OCI-LY7 (cell line): ENCODE results near the gene FHIT. TPM values are rescaled to one million over a fixed set of nuclear protein-coding genes. Genes with fewer than 3 reads are reported as not detected.

Source experiments
- BruUV-seq: library from RNA; stranded (reverse); fragments of 400-500 nt; replicated peaks from 2 replicates; lab custom pipeline; 2021; lab: Mats Ljungman, UMichigan
- CTCF ChIA-PET: fragments of 300-600 bp; sonication (Branson Sonifier 250); formaldehyde crosslinking; loops from one replicate; lab custom pipeline; 2022; ENCODE audit warnings: antibody characterized with exemption; ENCODE audit not compliant: unreplicated experiment; lab: Charles Lee
- POLR2A ChIA-PET: fragments of 300-600 bp; sonication (Branson Sonifier 250); formaldehyde crosslinking; loops from one replicate; lab custom pipeline; 2022; ENCODE audit warnings: antibody characterized with exemption; lab: Charles Lee
- DNase-seq: peaks from one replicate; pipeline ENCODE4 v3.0.0-alpha.2; 2015; ENCODE audit warnings: low spot score
- H2AFZ ChIP-seq: fragments of 200-600 bp; sonication (generic), shearing (Covaris generic); 2 replicates; pipeline ENCODE4 v1.6.1; 2014; ENCODE audit warnings: mild to moderate bottlenecking, antibody characterized with exemption, low read length, moderate library complexity
- H3K27ac ChIP-seq: fragments of 200-600 bp; sonication (generic); 2 replicates; pipeline ENCODE4 v1.5.1; 2014; ENCODE audit warnings: mixed run types, low read depth, mild to moderate bottlenecking, moderate library complexity, low read length, inconsistent platforms; ENCODE audit not compliant: poor library complexity, severe bottlenecking
- H3K36me3 ChIP-seq: fragments of 200-600 bp; sonication (generic); 2 replicates; pipeline ENCODE4 v1.6.1; 2014; ENCODE audit warnings: mild to moderate bottlenecking, antibody characterized with exemption, low read length, moderate library complexity, mixed read lengths; ENCODE audit not compliant: insufficient read depth
- H3K4me1 ChIP-seq: fragments of 200-600 bp; sonication (generic); 2 replicates; pipeline ENCODE4 v1.5.1; 2014; ENCODE audit warnings: mild to moderate bottlenecking, low read length; ENCODE audit not compliant: insufficient read depth, poor library complexity, severe bottlenecking
- H3K4me2 ChIP-seq: fragments of 200-600 bp; sonication (generic); 2 replicates; pipeline ENCODE4 v1.6.1; 2014; ENCODE audit warnings: mild to moderate bottlenecking, low read length
- H3K4me3 ChIP-seq: fragments of 200-600 bp; sonication (generic); 2 replicates; pipeline ENCODE4 v1.5.1; 2014; ENCODE audit warnings: mild to moderate bottlenecking, low read depth, low read length; ENCODE audit not compliant: poor library complexity, severe bottlenecking
- H3K79me2 ChIP-seq: fragments of 200-600 bp; sonication (generic); 2 replicates; pipeline ENCODE4 v1.6.1; 2016; ENCODE audit warnings: low read depth, mild to moderate bottlenecking, low read length, moderate library complexity, mixed read lengths; ENCODE audit not compliant: insufficient read depth
- H3K9me2 ChIP-seq: fragments of 200-600 bp; sonication (generic); 2 replicates; pipeline ENCODE4 v1.6.1; 2016; ENCODE audit warnings: mild to moderate bottlenecking, low read length, mixed read lengths; ENCODE audit not compliant: insufficient read depth
- H3K9me3 ChIP-seq: fragments of 200-600 bp; sonication (generic); 2 replicates; pipeline ENCODE4 v1.6.1; 2014; ENCODE audit warnings: mild to moderate bottlenecking, mixed run types, low read length, mixed read lengths
- H4K20me1 ChIP-seq: fragments of 200-600 bp; sonication (generic); 2 replicates; pipeline ENCODE4 v1.6.1; 2014; ENCODE audit warnings: mild to moderate bottlenecking, antibody characterized with exemption, low read length, moderate library complexity, mixed read lengths; ENCODE audit not compliant: insufficient read depth
- EZH2phosphoT487 ChIP-seq: fragments of 200-600 bp; sonication (generic); IDR thresholded peaks from 2 replicates; pipeline ENCODE4 v1.6.1; 2018; ENCODE audit warnings: low read depth, borderline replicate concordance, mild to moderate bottlenecking, mixed run types, antibody characterized with exemption, low read length, moderate library complexity, mixed read lengths
- intact Hi-C: fragments of 100-400 bp; cut with micrococcal nuclease; formaldehyde crosslinking; loops from one replicate; pipeline ENCODE4 v1.10.0; 2022; ENCODE audit not compliant: unreplicated experiment
- total RNA-seq, 2 experiments: library from RNA; depleted of rRNA in 1 of 2; stranded (reverse); fragments of >200 nt in 1 of 2; shearing (Covaris generic) in 1 of 2; gene quantifications; 2 replicates each; pipeline ENCODE4 v1.2.3, GENCODE V29; 2014 to 2022
- TF ChIP-seq, protein P1 (sequence below): fragments of 200-600 bp; sonication (generic); conservative IDR thresholded peaks from 2 replicates; pipeline ENCODE4 v1.5.1; 2014; ENCODE audit warnings: mild to moderate bottlenecking, antibody characterized with exemption, low read length, moderate library complexity, mixed read lengths

Gene FHIT
- total RNA-seq, 2 experiments from 2014 or later = 5.0 to 10.9 TPM

- H2AFZ ChIP-seq = no peak overlapping the region
- intact Hi-C loops = no loop called here
- H3K4me1 ChIP-seq = no peaks in the 10 kb centered on the region
- no peak for DNase-seq
- no peaks in the 10 kb centered on the region for H3K79me2 ChIP-seq
- no TSS peak for BruUV-seq
- H3K27ac ChIP-seq = no peak overlapping the region
- POLR2A ChIA-PET = no interaction called here
- no peaks in the 10 kb centered on the region for H3K36me3 ChIP-seq
- H4K20me1 ChIP-seq = no peaks in the 10 kb centered on the region
- no peak overlapping the region for H3K4me2 ChIP-seq
- H3K9me3 ChIP-seq = no peaks in the 10 kb centered on the region
- H3K9me2 ChIP-seq = no peaks in the 10 kb centered on the region
- TF ChIP-seq, protein P1, sequence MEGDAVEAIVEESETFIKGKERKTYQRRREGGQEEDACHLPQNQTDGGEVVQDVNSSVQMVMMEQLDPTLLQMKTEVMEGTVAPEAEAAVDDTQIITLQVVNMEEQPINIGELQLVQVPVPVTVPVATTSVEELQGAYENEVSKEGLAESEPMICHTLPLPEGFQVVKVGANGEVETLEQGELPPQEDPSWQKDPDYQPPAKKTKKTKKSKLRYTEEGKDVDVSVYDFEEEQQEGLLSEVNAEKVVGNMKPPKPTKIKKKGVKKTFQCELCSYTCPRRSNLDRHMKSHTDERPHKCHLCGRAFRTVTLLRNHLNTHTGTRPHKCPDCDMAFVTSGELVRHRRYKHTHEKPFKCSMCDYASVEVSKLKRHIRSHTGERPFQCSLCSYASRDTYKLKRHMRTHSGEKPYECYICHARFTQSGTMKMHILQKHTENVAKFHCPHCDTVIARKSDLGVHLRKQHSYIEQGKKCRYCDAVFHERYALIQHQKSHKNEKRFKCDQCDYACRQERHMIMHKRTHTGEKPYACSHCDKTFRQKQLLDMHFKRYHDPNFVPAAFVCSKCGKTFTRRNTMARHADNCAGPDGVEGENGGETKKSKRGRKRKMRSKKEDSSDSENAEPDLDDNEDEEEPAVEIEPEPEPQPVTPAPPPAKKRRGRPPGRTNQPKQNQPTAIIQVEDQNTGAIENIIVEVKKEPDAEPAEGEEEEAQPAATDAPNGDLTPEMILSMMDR = no peak
- no peak for TF ChIP-seq EZH2phosphoT487
- no peak overlapping the region for H3K4me3 ChIP-seq
- CTCF ChIA-PET = no interaction called here
Observed at GRCh38 chr3:60281970-60282369, 969.3 kb downstream of the FHIT start.

DNA sequence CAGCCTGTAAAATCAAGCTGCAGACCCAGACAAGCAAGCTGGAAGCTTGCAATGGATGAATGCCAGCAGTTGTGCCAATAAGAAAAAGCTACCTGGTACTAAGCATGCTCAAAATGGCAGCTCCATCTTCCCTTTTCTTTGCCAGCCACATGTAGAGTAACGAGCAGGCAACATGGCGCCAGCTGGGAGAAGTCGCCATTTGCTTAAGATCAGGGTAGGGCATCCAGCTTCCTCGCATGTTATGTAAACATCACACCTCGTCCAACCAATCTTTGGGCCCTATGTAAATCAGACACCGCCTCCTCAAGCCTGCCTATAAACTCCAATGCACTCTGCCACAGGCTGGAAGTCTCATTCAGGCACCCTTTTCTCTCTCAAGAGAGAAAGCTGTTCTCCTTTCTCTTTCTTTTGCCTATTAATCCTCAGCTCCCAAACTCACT, 973.9 kb downstream of the FHIT start:
- Histone ChIP-seq H4K20me1 (no peaks in the 10 kb centered on the region), H3K36me3 (no peaks in the 10 kb centered on the region), H2AFZ (no peak overlapping the region), H3K4me2 (no peak overlapping the region), H3K27ac (no peak overlapping the region), H3K4me3 (no peak overlapping the region), H3K79me2 (no peaks in the 10 kb centered on the region), H3K9me2 (no peaks in the 10 kb centered on the region), H3K9me3 (no peaks in the 10 kb centered on the region), H3K4me1 (no peaks in the 10 kb centered on the region)
- BruUV-seq = no TSS peak
- ChIA-PET POLR2A (interaction anchor here (0.6 kb wide), 1 partner anchor 447 kb away, joined by 4 read pairs; no protein-coding TSS in a partner anchor), CTCF (no interaction called here)
- intact Hi-C loops = no loop called here
- DNase-seq = no peak
- TF ChIP-seq, protein P1 = no peak

DNA sequence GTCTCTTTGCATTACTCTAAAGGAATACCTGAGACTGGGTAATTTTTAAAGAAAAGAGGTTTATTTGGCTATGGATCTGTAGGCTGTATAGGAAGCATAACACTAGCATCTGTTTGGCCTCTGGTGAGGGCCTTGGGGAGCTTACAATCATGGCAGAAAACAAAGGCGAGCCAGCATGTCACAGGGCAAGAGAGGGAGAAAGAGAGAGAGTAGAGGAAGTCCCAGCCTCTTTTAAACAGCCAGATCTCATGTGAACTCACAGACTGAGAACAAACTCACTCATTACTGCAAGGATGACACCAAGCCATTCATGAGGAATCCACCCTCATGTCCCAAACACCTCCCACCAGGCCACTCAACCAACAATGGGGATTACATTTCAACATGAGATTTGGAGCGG, 974.6 kb downstream of the FHIT start:
- CTCF ChIA-PET = no interaction called here
- H3K9me3 ChIP-seq = no peaks in the 10 kb centered on the region
- intact Hi-C loops = no loop called here
- POLR2A ChIA-PET = no interaction called here
- no peaks in the 10 kb centered on the region for H3K9me2 ChIP-seq
- no TSS peak for BruUV-seq
- H4K20me1 ChIP-seq = no peaks in the 10 kb centered on the region
- DNase-seq = no peak
- H3K27ac ChIP-seq = no peak overlapping the region
- TF ChIP-seq EZH2phosphoT487 = no peak
- TF ChIP-seq, protein P1 = no peak
- no peak overlapping the region for H3K4me2 ChIP-seq
- H2AFZ ChIP-seq = no peak overlapping the region
- no peaks in the 10 kb centered on the region for H3K4me1 ChIP-seq
- no peak overlapping the region for H3K4me3 ChIP-seq
- H3K79me2 ChIP-seq = no peaks in the 10 kb centered on the region
- no peaks in the 10 kb centered on the region for H3K36me3 ChIP-seq
